ENCODE measurements around the gene CARD9.

GRCh38 chr9:136346927-136347465 lies 26.5 kb downstream of the CARD9 start:
- TF ChIP-seq, protein P1, sequence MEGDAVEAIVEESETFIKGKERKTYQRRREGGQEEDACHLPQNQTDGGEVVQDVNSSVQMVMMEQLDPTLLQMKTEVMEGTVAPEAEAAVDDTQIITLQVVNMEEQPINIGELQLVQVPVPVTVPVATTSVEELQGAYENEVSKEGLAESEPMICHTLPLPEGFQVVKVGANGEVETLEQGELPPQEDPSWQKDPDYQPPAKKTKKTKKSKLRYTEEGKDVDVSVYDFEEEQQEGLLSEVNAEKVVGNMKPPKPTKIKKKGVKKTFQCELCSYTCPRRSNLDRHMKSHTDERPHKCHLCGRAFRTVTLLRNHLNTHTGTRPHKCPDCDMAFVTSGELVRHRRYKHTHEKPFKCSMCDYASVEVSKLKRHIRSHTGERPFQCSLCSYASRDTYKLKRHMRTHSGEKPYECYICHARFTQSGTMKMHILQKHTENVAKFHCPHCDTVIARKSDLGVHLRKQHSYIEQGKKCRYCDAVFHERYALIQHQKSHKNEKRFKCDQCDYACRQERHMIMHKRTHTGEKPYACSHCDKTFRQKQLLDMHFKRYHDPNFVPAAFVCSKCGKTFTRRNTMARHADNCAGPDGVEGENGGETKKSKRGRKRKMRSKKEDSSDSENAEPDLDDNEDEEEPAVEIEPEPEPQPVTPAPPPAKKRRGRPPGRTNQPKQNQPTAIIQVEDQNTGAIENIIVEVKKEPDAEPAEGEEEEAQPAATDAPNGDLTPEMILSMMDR (IDR thresholded peaks at IDR 0.05): no peak
- TF ChIP-seq REST (IDR thresholded peaks at IDR 0.05; ENCODE audit: insufficient read depth in 1 of 2, low read depth in 2 of 2, low read length in 1 of 2) (no peak), TCF7L2 (IDR thresholded peaks at IDR 0.05; ENCODE audit: low read depth, low read length) (no peak), POLR2AphosphoS5 (IDR thresholded peaks at IDR 0.05; ENCODE audit: low read depth, low read length) (no peak)
